Activated naive CD4-positive, alpha-beta T cell treated with anti-CD3 and anti-CD28 coated beads, Interleukin-2, amount 50 U/mL, for 72 hours (primary cell): ENCODE data around the gene RAP1GAP. TPM values are rescaled to one million over a fixed set of nuclear protein-coding genes. Genes with fewer than 3 reads are reported as not detected.
A peak's percentile ranks its signal among the peaks of the same experiment; 100 is the strongest.
"Not testable (repeated sequence)": the region's sequence is repeated elsewhere in the genome, so short reads cannot be mapped to it uniquely, and the experiment has no call there.

ENCODE experiments used
- ATAC-seq, 2 donors: fragments of 150-1000 bp; cut with Tn5 transposase; 2 replicates each; pipeline ENCODE4 v1.10.0; 2021; ENCODE audit warnings: mild to moderate bottlenecking in 2 of 2, moderate library complexity in 2 of 2
- DNase-seq, 2 donors: peaks; one replicate each; pipeline ENCODE4 v3.0.0; 2021 to 2022; ENCODE audit warnings: low spot score in 2 of 2
- H3K27ac Mint-ChIP-seq, 2 donors: one replicate each; pipeline ENCODE4 v1.8.0; 2022; ENCODE audit warnings: mild to moderate bottlenecking in 2 of 2, mixed read lengths in 2 of 2
- H3K36me3 Mint-ChIP-seq, 2 donors: one replicate each; pipeline ENCODE4 v1.8.0; 2022; ENCODE audit warnings: mixed read lengths in 2 of 2
- H3K9me3 Mint-ChIP-seq, 2 donors: one replicate each; pipeline ENCODE4 v1.8.0; 2022; ENCODE audit warnings: mixed read lengths in 2 of 2
- total RNA-seq, 2 donors: library from RNA; stranded (reverse); gene quantifications; one replicate each; pipeline ENCODE4 v1.2.3, GENCODE V29; 2022

Gene RAP1GAP
- total RNA-seq, 2 donors from 2014 or later, result 0.46 to 2.1 TPM

DNA sequence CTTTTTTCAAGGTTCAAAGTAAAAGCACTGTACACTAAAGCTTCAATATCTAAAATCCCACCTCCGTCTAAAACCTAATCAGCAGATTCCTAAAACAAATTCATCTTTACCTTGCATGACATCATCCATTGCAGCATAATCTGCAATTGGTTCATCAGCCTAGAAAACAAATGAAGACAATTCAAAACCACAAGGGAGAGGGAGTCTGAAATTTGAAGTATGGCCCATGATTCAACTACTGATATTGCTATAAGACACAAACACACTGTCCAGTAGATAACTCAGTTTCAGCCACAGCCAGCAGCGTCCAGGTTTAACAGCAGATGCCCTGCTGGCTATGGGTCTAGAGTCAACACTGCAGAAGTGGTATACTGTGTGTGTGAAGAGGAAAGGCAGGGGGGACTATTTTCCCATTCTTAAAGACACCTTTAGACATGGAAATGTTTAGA lies 17.9 kb upstream of the RAP1GAP start:
- ATAC-seq (peak in 1 of 2 donors; percentile 26), DNase-seq (no peak)
- no peaks in the 10 kb centered on the region for H3K9me3 Mint-ChIP-seq
- peaks cover 12 to 16% of the 10 kb centered on the region in 2 donors for H3K36me3 Mint-ChIP-seq
- peak overlapping the region in 1 of 2 donors; percentile 16 for H3K27ac Mint-ChIP-seq

DNA sequence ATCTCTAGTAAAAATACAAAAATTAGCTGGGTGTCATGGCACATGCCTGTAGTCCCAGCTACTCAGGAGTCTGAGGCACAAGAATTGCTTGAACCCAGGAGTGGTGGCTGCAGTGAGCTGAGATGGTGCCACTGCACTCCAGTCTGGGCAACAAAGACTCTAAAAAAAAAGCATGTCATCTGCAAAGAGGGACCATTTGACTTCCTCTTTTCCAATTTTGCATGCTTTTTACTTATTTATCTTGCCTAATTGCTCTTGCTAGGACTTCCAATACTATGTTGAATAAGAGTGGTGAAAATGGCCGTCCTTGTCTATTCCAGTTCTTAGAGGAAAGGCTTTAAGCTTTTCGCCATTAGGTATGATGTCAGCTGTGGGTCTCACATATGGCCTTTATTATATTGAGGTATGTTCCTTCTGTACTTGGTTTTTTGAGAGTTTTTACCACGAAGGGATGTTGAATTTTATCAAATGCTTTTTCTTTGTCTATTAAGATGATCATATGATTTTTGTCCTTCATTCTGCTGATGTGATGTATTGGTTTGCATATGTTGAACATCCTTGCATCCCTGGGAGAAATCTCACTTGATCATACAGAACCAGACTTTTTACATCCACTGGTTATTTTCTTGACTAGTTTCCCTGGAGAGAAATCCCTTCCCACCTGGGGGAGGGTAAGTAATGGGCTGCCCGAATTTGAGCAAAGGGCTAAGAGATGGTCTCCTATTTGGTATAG lies 17.0 kb upstream of the RAP1GAP start:
- no peak for DNase-seq
- no peak for ATAC-seq
- peaks cover 12 to 16% of the 10 kb centered on the region in 2 donors for H3K36me3 Mint-ChIP-seq
- H3K27ac Mint-ChIP-seq, result no peak overlapping the region
- H3K9me3 Mint-ChIP-seq, result no peaks in the 10 kb centered on the region

DNA sequence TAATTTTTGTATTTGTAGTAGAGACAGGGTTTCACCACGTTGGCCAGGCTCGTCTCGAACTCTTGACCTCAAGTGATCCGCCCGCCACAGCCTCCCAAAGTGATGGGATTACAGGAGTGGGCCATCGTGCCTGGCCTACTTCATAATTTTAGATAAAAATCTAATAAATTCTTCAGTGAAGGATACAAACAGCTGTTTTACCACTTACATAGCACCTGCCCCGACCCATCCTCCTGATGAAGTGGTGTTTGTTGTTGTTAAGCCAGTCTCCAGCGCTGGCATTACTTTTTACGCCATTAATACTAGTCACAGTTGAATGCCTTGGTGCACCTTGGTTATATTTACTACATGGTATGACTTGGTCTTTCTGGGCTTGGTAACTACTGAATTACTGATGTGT lies 12.3 kb upstream of the RAP1GAP start:
- H3K36me3 Mint-ChIP-seq, result peaks cover 4 to 15% of the 10 kb centered on the region in 2 donors
- ATAC-seq (no peak), DNase-seq (no peak)
- no peaks in the 10 kb centered on the region for H3K9me3 Mint-ChIP-seq
- H3K27ac Mint-ChIP-seq, result peak overlapping the region; percentile 51 to 63

DNA sequence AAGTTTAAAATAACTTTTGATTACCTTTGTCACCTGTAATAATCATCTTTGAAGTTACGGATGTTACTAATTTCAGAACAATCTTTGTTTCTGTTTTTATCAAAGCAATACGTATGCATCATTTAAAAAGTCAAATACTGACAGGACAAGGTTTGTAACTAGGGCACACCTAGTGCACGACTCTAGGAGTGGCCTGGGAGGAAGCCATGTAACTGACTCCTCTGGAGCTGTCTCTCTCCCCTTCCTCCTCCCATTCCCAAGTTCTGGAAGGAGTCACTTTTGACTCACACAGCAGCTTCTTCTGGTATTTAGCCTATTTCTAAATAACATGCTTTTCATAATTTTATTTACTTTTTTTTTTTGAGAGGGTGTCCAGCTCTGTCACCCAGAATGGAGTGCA lies 11.8 kb upstream of the RAP1GAP start:
- ATAC-seq, result peak in 1 of 2 donors; percentile 71
- H3K27ac Mint-ChIP-seq, result peak overlapping the region in 1 of 2 donors; percentile 51

DNA sequence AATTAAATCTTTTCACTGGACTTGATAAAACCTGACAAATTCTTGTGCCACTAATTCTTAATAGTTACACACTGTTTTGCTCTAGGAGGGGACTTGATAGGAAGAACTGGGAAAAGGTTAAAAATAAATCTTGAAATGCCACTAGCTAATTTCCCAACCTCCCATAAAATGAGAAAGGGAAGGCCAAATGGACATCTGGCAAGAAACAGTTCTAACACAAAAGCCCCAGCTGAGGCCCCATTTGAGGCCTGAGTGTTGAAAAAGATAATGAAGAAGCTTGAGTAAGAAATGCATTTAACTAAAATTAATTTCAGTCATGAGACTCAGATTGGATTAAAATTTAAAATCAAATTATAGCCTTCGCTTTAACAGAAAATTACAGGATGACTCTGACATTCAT lies 11.2 kb upstream of the RAP1GAP start:
- peaks cover 0 to 11% of the 10 kb centered on the region in 2 donors for H3K36me3 Mint-ChIP-seq
- no peak for DNase-seq
- H3K27ac Mint-ChIP-seq, result no peak overlapping the region
- ATAC-seq, result no peak
- no peaks in the 10 kb centered on the region for H3K9me3 Mint-ChIP-seq

More for the DNA sequence above, 11.8 kb upstream of the RAP1GAP start:
- Mint-ChIP-seq H3K36me3 (peaks cover 0 to 11% of the 10 kb centered on the region in 2 donors), H3K9me3 (no peaks in the 10 kb centered on the region)
- DNase-seq, result no peak

DNA sequence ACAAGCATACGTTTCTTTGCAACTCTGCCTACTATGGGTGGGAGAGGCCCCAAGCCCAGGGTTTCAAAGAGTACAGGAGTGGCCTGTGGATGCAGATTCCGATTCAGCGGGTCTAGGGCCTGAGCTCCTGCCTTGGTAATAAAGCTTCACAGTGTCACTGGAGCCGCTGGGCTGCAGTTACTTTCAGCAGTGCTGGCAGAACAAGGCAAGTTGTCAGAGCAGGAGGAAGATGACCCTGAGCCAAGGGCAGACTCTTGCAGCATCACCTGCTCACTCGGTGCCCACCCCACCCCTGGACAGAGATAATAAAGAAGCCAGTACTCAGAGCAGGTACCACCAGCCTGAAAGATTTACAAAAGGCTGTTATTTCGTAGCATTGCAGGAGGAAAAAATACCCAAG lies 8.0 kb upstream of the RAP1GAP start:
- H3K9me3 Mint-ChIP-seq, result no peaks in the 10 kb centered on the region
- peaks cover 0 to 11% of the 10 kb centered on the region in 2 donors for H3K36me3 Mint-ChIP-seq
- ATAC-seq (no peak), DNase-seq (no peak)
- H3K27ac Mint-ChIP-seq, result no peak overlapping the region

DNA sequence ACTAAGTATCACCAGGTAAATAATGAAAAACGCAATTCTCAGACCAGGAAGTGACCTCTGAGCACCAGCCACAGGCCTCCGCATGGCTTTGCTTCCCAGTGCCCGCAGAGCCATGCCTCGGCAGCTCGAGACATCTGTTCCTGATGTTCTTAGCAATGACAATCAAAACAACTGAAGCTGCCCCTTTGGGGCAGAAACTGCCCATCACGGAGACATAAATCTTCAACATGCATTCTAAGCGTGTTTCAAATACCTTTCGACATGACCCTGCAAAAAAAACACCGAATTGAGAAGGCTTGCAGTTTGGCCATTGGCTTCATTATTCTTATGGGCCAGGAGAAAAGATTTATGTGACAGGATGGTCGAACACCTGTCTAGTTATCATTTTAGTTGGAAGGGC lies 5.8 kb upstream of the RAP1GAP start:
- no peaks in the 10 kb centered on the region for H3K9me3 Mint-ChIP-seq
- no peak for ATAC-seq
- no peak overlapping the region for H3K27ac Mint-ChIP-seq
- H3K36me3 Mint-ChIP-seq, result peaks cover 0 to 8% of the 10 kb centered on the region in 2 donors
- DNase-seq, result no peak

DNA sequence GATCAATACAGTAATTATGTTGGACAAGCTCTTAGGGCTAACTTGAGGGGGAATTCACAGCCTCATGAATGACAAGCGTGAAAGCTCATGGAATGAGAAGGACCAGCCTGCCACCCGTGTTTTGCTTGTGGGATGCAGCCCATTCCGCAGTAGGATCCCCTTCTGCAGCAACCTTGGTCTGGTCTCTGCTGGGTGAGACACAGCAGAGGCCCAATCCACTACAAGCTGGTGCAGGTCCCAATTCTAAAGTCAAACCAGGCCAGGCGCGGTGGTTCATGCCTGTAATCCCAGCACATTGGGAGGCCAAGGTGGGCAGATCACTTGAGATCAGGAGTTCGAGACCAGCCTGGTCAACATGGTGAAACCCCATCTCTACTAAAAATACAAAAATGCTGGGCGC lies 4.7 kb upstream of the RAP1GAP start:
- H3K36me3 Mint-ChIP-seq, ATAC-seq, DNase-seq, H3K9me3 Mint-ChIP-seq: not testable (repeated sequence)
- H3K27ac Mint-ChIP-seq, result peak overlapping the region in 1 of 2 donors; percentile 29

DNA sequence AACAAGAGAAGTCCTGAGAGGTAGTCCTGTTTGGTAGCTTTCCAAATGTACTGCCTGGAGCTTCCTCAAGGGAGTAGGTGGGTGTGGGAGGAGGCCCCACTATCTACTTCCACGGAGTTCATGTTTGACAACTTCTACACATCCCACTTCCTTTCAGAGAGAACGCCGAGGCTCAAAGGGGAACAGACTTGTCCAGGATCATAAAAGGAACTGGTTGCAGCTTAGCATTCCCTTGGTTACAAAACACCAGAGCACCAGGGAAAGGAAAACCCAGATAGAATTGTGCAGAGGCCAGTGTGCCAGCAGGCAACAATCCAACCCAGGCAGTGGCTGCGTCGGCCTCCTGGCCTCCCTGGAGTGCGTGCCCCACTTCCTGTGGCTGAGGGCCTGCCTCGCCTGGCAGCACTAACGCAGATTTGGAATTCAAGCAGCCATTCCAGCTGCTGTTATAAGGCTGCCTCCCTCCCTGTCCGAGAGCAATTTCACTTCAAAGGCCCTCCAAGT lies 4.2 kb upstream of the RAP1GAP start:
- no peaks in the 10 kb centered on the region for H3K36me3 Mint-ChIP-seq
- H3K27ac Mint-ChIP-seq, result peak overlapping the region in 1 of 2 donors; percentile 29
- H3K9me3 Mint-ChIP-seq, result no peaks in the 10 kb centered on the region
- DNase-seq (no peak), ATAC-seq (no peak)

DNA sequence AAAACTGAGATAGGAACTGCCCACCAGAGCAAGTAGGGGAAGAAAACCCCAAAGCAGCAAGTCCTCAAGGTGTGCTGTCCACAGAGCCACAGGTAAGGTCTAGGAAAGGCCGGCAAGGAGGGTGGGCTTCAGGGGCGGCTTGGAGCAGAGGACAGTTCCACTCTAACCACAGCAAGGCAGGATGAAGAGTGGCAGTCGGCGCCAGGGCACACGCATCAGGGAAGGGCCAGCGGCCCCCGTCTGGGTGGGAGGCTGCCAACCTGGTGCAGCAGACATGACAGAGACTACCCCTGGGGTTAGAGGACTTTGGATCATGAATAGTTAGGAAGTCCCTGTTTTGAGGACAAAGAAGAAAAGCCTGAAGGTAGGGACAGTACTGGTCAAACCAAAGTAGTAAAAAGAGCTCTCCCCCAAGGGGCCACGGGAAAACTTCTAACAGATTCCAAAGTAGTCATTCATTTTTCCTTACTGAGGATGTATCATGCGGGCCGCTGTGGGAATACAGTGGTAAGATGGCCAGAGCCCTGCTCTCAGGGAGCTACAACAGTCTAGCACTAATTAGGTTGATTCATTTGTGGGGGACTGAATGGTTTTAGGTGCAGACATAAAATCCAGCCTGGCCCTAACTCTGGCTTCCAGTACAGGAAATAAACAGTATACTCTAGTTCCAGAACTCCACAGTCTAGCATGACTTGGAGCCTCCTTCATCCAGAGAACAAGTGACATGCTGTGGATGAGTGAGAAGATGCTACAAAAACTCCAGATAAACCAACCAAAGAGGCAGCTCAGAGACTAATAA lies 3.5 kb upstream of the RAP1GAP start:
- ATAC-seq, result no peak
- no peak for DNase-seq
- Mint-ChIP-seq H3K9me3 (no peaks in the 10 kb centered on the region), H3K36me3 (no peaks in the 10 kb centered on the region), H3K27ac (peak overlapping the region in 1 of 2 donors; percentile 88)

DNA sequence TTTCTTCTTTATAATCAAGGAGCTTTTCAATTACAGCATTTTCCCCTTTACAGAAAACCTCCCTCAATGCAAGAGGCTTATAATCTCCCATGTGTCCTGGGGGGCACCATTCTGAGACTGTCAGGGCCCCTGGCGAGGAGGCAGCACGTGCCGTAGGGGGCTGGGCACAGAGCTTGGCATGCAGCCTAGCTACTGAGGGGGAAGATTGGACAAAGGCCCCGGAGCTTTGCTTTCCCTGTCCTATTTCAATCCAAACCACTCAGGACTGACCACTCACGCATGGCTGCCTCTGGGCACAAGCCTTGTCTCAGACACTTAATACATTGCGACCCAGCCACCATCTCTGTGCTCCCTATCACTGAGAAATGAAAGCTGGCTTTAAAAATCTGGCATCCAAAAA lies 2.8 kb upstream of the RAP1GAP start:
- ATAC-seq, result no peak
- H3K27ac Mint-ChIP-seq, result no peak overlapping the region
- no peak for DNase-seq
- H3K9me3 Mint-ChIP-seq, result no peaks in the 10 kb centered on the region
- H3K36me3 Mint-ChIP-seq, result no peaks in the 10 kb centered on the region

DNA sequence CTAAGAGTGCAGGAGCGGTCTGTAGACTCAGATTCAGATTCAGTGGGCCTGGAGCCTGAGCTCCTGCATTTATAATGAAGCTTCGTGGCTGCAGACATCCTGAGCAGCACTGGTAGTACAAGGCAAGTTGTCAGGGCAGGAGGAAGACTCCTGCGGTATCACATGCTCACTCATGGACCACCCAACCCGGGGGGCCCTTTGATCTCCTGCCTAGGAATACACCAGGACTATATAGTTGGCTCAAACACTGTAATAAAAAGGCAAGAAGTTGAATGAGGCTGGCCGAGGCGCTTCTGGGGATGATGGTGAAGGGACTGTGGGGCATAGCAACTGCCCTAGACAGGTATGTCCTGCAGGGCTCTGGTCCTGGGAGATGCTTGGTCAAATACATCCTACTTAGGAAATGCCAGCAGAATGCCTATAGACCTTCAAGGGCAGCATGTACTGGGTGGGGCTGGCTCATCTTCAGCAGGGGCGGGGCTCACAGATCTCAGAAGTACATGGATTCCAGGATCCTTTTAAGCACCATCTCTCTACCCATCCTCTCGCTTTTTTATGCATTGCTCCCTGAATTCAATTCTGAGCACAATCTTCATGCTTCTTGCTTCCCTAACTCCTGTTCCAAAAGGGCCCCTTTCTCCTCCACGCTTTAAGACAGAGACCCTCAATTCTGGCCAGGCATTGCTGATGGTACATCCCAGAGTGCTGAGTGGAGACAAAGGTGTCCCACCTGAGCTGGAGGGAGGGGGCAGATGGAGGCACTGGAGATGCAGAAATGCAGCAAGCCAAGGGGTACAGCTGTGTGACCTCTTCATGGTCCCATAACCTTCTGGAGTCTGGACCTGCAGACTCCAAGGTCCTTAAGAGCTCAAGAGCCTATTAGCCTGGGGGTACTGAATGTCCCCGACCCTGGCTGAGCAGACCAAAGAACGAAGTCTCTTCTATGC lies 2.1 kb upstream of the RAP1GAP start:
- H3K27ac Mint-ChIP-seq, result peak overlapping the region in 1 of 2 donors; percentile 29
- DNase-seq (no peak), ATAC-seq (no peak)
- no peaks in the 10 kb centered on the region for H3K36me3 Mint-ChIP-seq
- H3K9me3 Mint-ChIP-seq, result no peaks in the 10 kb centered on the region

DNA sequence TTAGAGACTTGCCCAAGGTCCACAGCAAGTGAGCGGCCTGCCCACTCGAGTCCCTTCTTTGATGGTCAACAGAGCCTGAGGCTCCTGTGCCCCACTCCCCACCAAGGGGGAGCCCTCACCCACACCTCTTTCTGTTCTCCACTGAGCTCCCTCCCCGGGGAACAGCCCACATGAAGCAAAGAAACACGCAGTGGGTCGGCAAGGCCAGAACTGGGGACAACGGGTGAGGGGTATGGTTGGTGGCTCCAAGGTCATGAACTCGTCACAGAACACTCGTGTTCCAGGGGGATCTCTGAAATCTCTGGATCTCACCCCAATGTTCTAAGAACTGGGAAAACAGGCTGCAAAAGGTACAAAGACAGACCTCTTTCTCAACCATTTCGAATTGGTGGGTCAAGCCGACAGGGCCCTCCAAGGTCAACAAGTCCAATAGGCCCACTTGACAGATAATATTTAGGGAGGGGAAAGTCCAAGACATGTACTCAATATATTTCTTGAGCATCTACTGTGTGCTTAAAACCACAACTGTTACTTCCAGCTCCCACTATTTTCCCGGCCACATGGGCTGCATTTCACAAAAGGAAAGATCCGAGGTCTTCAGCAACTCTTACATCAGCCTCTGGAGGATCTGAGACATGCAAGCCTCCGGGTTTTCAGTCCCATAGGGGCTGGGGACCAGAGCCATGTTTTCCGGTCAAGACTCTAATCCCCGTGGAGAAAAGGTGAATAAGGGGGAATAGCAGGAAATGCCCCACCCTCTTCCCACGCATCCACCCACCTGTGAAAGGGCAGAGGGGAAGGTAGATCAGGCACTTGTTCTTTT lies 1.1 kb upstream of the RAP1GAP start:
- ATAC-seq, result no peak
- Mint-ChIP-seq H3K36me3 (no peaks in the 10 kb centered on the region), H3K9me3 (no peaks in the 10 kb centered on the region), H3K27ac (no peak overlapping the region)
- DNase-seq, result no peak

DNA sequence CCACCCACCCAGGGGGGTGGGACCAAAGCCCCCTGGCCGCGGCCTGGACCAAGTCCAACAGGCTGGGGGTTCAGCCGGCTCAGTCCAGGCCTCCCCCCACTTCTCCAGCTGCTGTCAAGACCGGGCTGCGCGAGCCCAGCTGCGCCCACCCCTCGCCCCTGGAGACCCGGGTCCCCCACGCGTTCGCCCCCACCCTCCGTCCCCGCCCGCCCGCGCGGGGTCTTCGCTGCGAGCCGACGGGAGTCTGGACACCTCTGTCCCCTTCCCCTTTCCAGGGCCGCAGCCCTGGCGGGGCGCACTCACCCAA lies 253 bp downstream of the RAP1GAP start:
- no peak for DNase-seq
- peak in 1 of 2 donors; percentile 1 for ATAC-seq
- H3K36me3 Mint-ChIP-seq, result no peaks in the 10 kb centered on the region
- H3K9me3 Mint-ChIP-seq, result no peaks in the 10 kb centered on the region
- no peak overlapping the region for H3K27ac Mint-ChIP-seq

DNA sequence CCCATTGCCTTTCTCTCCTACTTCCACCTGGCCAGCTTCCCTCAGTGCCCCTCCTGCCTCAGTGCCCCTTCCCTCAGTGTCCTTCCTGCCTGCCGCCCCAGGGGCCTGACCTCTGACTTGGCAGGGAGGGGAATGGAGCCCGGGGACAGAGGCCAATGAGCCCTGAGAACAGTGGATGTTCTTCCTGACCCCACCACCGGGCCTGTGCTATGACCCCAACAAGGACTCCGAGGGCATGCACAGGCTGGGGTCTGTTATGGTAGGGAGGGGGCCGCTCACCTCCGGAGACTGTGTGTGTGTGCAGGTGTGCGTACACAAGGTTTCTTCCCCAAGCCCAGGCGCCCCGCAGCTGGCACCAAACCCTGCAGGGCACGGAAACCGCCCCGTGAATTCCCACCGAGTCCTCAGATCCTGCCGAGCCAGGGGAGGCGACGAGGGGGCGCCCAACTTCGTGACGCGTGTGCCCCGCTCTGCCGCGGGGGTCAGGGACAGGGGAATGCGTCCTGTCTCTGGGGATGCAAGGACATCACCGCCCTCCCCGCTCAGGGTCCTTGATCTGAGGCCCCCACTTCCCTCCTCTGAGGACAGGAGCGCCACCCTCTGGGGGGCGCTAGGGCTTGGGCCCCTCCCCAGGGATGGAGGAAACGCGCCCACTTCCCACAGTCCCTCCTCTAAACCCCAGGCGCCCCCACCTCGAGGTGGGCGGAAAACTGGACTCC lies 766 bp downstream of the RAP1GAP start:
- ATAC-seq (no peak), DNase-seq (no peak)
- no peaks in the 10 kb centered on the region for H3K36me3 Mint-ChIP-seq
- peak overlapping the region in 1 of 2 donors; percentile 29 for H3K27ac Mint-ChIP-seq
- H3K9me3 Mint-ChIP-seq, result no peaks in the 10 kb centered on the region
